HG03196 (cell line): ENCODE results near the gene XXYLT1.
"Not testable (repeated sequence)": the region's sequence is repeated elsewhere in the genome, so short reads cannot be mapped to it uniquely, and the experiment has no call there.

Experiments used
- ATAC-seq: cut with Tn5 transposase; IDR thresholded peaks from one replicate; pipeline ENCODE4 v1.9.1; 2021; ENCODE audit not compliant: unreplicated experiment

Gene XXYLT1

GRCh38 chr3:195056506-195056905 is 214.5 kb downstream of the XXYLT1 start:
- ATAC-seq, result no peak

GRCh38 chr3:195054311-195054710 is 216.6 kb downstream of the XXYLT1 start:
- no peak for ATAC-seq

- no peak for ATAC-seq
Observed at GRCh38 chr3:195052939-195053338, 218.0 kb downstream of the XXYLT1 start.

GRCh38 chr3:195050296-195050695 is 220.7 kb downstream of the XXYLT1 start:
- not testable (repeated sequence) for ATAC-seq

- no peak for ATAC-seq
Observed at GRCh38 chr3:195048059-195048905, 222.7 kb downstream of the XXYLT1 start.

- no peak for ATAC-seq
Observed at GRCh38 chr3:195047536-195047935, 223.4 kb downstream of the XXYLT1 start.

- ATAC-seq, result no peak
Observed at GRCh38 chr3:195046441-195046840, 224.5 kb downstream of the XXYLT1 start.

GRCh38 chr3:195045481-195046210 is 225.3 kb downstream of the XXYLT1 start:
- ATAC-seq, result no peak

GRCh38 chr3:195044411-195044810 is 226.5 kb downstream of the XXYLT1 start:
- no peak for ATAC-seq

GRCh38 chr3:195043607-195044339 is 227.2 kb downstream of the XXYLT1 start:
- ATAC-seq, result no peak

- no peak for ATAC-seq
Observed at GRCh38 chr3:195042743-195043606, 228.0 kb downstream of the XXYLT1 start.

- ATAC-seq, result no peak
Observed at GRCh38 chr3:195041871-195042742, 228.9 kb downstream of the XXYLT1 start.

- no peak for ATAC-seq
Observed at GRCh38 chr3:195040773-195041520, 230.0 kb downstream of the XXYLT1 start.

GRCh38 chr3:195040094-195040493 is 230.9 kb downstream of the XXYLT1 start:
- no peak for ATAC-seq

- no peak for ATAC-seq
Observed at GRCh38 chr3:195039180-195039843, 231.6 kb downstream of the XXYLT1 start.

- ATAC-seq, result no peak
Observed at GRCh38 chr3:195038161-195038560, 232.8 kb downstream of the XXYLT1 start.

- not testable (repeated sequence) for ATAC-seq
Observed at GRCh38 chr3:195037586-195037985, 233.4 kb downstream of the XXYLT1 start.

GRCh38 chr3:195036974-195037373 is 234.0 kb downstream of the XXYLT1 start:
- no peak for ATAC-seq
